ENCODE results near the gene ZMYND8.

The ZMYND8 gene

GRCh38 chr20:47361057-47361915 is 4.8 kb upstream of the ZMYND8 start:
- ChIA-PET POLR2A (interaction anchor here (0.9 to 5.9 kb wide), 6 partner anchors 11 to 140 kb away, joined by 3 to 66 read pairs (median 4); partner anchors contain the start of gene NCOA3), CTCF (interaction anchor here (1.3 to 10.7 kb wide), 4 partner anchors 16 to 88 kb away, joined by 3 to 112 read pairs (median 24); no protein-coding TSS in a partner anchor)
- H3K4me3 ChIP-seq (ENCODE audit: low read depth, low read length): no peak overlapping the region
- DNase-seq (ENCODE audit: low read depth, low spot score): no peak
- no peak for TF ChIP-seq CTCF (IDR thresholded peaks at IDR 0.05; ENCODE audit: insufficient read depth, low read length, missing control alignments)

- no peak overlapping the region for H3K4me3 ChIP-seq (ENCODE audit: low read depth, low read length)
- TF ChIP-seq CTCF (IDR thresholded peaks at IDR 0.05; ENCODE audit: insufficient read depth, low read length, missing control alignments): no peak
- DNase-seq (ENCODE audit: low read depth, low spot score): no peak
- ChIA-PET CTCF (interaction anchor here (1.0 to 10.7 kb wide), 7 partner anchors 13 to 607 kb away, joined by 3 to 112 read pairs (median 3); no protein-coding TSS in a partner anchor), POLR2A (interaction anchor here (0.9 to 5.9 kb wide), 6 partner anchors 12 to 141 kb away, joined by 3 to 66 read pairs (median 4); partner anchors contain the start of gene NCOA3)
Observed at GRCh38 chr20:47360297-47361056, 4.0 kb upstream of the ZMYND8 start.

GRCh38 chr20:47359530-47360296 is 3.2 kb upstream of the ZMYND8 start:
- ChIA-PET CTCF (interaction anchor here (1.0 to 10.7 kb wide), 8 partner anchors 7 to 607 kb away, joined by 3 to 112 read pairs (median 4); no protein-coding TSS in a partner anchor), POLR2A (interaction anchor here (0.9 to 5.9 kb wide), 8 partner anchors 13 to 87 kb away, joined by 3 to 66 read pairs (median 12); no protein-coding TSS in a partner anchor)
- DNase-seq (ENCODE audit: low read depth, low spot score): no peak
- no peak for TF ChIP-seq CTCF (IDR thresholded peaks at IDR 0.05; ENCODE audit: insufficient read depth, low read length, missing control alignments)
- no peak overlapping the region for H3K4me3 ChIP-seq (ENCODE audit: low read depth, low read length)

GRCh38 chr20:47358672-47359529 is 2.4 kb upstream of the ZMYND8 start:
- DNase-seq (ENCODE audit: low read depth, low spot score): peak; percentile 91
- peak overlapping the region; percentile 33 for H3K4me3 ChIP-seq (ENCODE audit: low read depth, low read length)
- CTCF ChIA-PET: interaction anchor here (0.7 to 10.7 kb wide), 8 partner anchors 8 to 262 kb away, joined by 3 to 112 read pairs (median 4); no protein-coding TSS in a partner anchor
- no peak for TF ChIP-seq CTCF (IDR thresholded peaks at IDR 0.05; ENCODE audit: insufficient read depth, low read length, missing control alignments)
- POLR2A ChIA-PET: interaction anchor here (0.7 to 5.9 kb wide), 9 partner anchors 9 to 86 kb away, joined by 3 to 66 read pairs (median 9); no protein-coding TSS in a partner anchor

- no peak for DNase-seq (ENCODE audit: low read depth, low spot score)
- peak overlapping the region; percentile 33 for H3K4me3 ChIP-seq (ENCODE audit: low read depth, low read length)
- ChIA-PET CTCF (interaction anchor here (0.7 to 10.7 kb wide), 7 partner anchors 9 to 263 kb away, joined by 3 to 112 read pairs (median 4); no protein-coding TSS in a partner anchor), POLR2A (interaction anchor here (1.1 to 5.9 kb wide), 8 partner anchors 8 to 85 kb away, joined by 3 to 66 read pairs (median 14); no protein-coding TSS in a partner anchor)
- no peak for TF ChIP-seq CTCF (IDR thresholded peaks at IDR 0.05; ENCODE audit: insufficient read depth, low read length, missing control alignments)
Observed at GRCh38 chr20:47358039-47358671, 1.7 kb upstream of the ZMYND8 start.
